GM04504 (cell line): Measurements from ENCODE around the gene SIRT2.
"Not testable (repeated sequence)": the region's sequence is repeated elsewhere in the genome, so short reads cannot be mapped to it uniquely, and the experiment has no call there.

ENCODE experiments used
- DNase-seq: peaks from one replicate; pipeline ENCODE4 v3.0.0-alpha.2; 2012; ENCODE audit warnings: low read depth

Gene SIRT2

DNA sequence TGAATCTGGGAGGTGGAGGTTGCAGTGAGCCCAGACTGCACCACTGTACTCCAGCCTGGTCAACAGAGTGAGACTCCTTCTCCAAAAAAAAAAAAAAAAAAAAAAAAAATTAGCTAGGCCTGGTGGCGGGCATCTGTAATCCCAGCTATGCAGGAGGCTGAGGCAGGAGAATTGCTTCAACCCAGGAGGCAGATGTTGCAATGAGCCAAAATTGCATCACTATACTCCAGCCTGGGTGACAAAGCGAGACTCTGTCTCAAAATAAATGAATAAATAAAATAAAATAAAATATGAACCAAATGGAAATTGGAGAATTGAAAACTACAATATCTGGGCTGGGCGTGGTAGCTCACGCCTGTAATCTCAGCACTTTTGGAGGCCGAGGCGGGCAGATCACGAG is 70.2 kb downstream of the SIRT2 start:
- not testable (repeated sequence) for DNase-seq
